Erythroblast (primary cell): ENCODE measurements around the gene ARHGAP44.

Source experiments
- GATA1 ChIP-seq: IDR thresholded peaks from 2 replicates; pipeline ENCODE4 v1.6.1; 2011; ENCODE audit warnings: low read depth, mild to moderate bottlenecking, control low read depth, low read length, moderate library complexity
- POLR2A ChIP-seq: IDR thresholded peaks from 2 replicates; pipeline ENCODE4 v1.6.1; 2011; ENCODE audit warnings: mild to moderate bottlenecking, low read length

- TF ChIP-seq POLR2A (no peak), GATA1 (no peak)
Observed at GRCh38 chr17:12812877-12813276, 23.6 kb downstream of the ARHGAP44 start.
